Breast epithelium (tissue), 3 donors: Measurements from ENCODE around the gene EIPR1.

Source experiments
- CTCF ChIP-seq, 3 donors: fragments of 450-650 bp; IDR thresholded peaks; one replicate each; pipeline ENCODE4 v1.5.1; 2016 to 2017; ENCODE audit warnings: antibody characterized with exemption in 3 of 3, mild to moderate bottlenecking in 3 of 3, moderate library complexity in 3 of 3
- POLR2A ChIP-seq: fragments of 450-650 bp; IDR thresholded peaks from one replicate; pipeline ENCODE4 v1.6.1; 2016; ENCODE audit warnings: antibody characterized with exemption, mild to moderate bottlenecking, moderate library complexity
- POLR2AphosphoS5 ChIP-seq, 3 donors: sonication (generic); formaldehyde crosslinking; IDR thresholded peaks; one replicate each; pipeline ENCODE4 v1.6.1; 2017; ENCODE audit warnings: antibody characterized with exemption in 3 of 3

GRCh38 chr2:3305952-3306351, 71.7 kb downstream of the EIPR1 start:
- no peak for TF ChIP-seq POLR2A
- no peak for TF ChIP-seq CTCF (IDR thresholded peaks at IDR 0.05)
- TF ChIP-seq POLR2AphosphoS5 (IDR thresholded peaks at IDR 0.05): no peak
